Spleen (tissue), 7 donors: ENCODE results near the gene SPAG5.

Source experiments
- POLR2A ChIP-seq, 3 donors: fragments of 450-650 bp; IDR thresholded peaks; one replicate each; pipeline ENCODE4 v1.5.1; 2017; ENCODE audit warnings: antibody characterized with exemption in 3 of 3, mild to moderate bottlenecking in 1 of 3
- TF ChIP-seq, protein P1 (sequence below), 11 experiments: fragments of 200-600 bp in 7 of 11; fragments of 450-650 bp in 4 of 11; sonication (generic) in 4 of 11; IDR thresholded peaks in 8 of 11; conservative IDR thresholded peaks in 3 of 11; 1 replicate in 7 of 11; 2 replicates in 4 of 11; pipeline versions ENCODE4 v1.4.0 to v1.8.0; 2016 to 2021; ENCODE audit warnings: antibody characterized with exemption in 11 of 11, inconsistent platforms in 4 of 11, mild to moderate bottlenecking in 1 of 11
- donor health status: DM: no; HTN: no; CAD: no; lungs with moderate emphysema.
- donor health status: DM: no; HTN: no; CAD: no.
- donor health status: DM: no; HTN: no; CAD: no.

DNA sequence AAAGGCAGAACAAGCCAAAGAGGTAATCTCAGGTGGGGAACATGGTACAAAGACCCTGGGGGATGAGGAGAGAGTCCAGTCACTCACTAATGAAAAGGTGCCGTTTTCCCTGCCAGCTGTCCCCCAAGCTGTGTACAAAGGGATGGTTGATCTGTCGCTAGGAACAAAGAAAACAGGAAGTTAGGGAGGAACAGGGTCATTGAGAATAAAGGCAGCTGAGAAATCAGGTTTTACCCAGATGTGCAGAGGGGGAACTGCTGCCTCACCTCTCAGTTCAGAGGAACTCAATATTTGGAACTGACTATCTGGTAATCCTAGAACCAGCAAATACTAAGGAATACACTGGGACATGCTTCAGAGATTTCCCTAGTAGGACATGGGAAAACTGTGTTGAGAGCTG is 13.7 kb upstream of the SPAG5 start:
- TF ChIP-seq, protein P1, sequence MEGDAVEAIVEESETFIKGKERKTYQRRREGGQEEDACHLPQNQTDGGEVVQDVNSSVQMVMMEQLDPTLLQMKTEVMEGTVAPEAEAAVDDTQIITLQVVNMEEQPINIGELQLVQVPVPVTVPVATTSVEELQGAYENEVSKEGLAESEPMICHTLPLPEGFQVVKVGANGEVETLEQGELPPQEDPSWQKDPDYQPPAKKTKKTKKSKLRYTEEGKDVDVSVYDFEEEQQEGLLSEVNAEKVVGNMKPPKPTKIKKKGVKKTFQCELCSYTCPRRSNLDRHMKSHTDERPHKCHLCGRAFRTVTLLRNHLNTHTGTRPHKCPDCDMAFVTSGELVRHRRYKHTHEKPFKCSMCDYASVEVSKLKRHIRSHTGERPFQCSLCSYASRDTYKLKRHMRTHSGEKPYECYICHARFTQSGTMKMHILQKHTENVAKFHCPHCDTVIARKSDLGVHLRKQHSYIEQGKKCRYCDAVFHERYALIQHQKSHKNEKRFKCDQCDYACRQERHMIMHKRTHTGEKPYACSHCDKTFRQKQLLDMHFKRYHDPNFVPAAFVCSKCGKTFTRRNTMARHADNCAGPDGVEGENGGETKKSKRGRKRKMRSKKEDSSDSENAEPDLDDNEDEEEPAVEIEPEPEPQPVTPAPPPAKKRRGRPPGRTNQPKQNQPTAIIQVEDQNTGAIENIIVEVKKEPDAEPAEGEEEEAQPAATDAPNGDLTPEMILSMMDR (IDR thresholded peaks at IDR 0.05 in 8 of 11, conservative IDR thresholded peaks at IDR 0.05 in 3 of 11) = no peak
- TF ChIP-seq POLR2A (IDR thresholded peaks at IDR 0.05) = no peak
